HG03520 (cell line): Measurements from ENCODE around the gene PGAP6.
"Not testable (repeated sequence)": the region's sequence is repeated elsewhere in the genome, so short reads cannot be mapped to it uniquely, and the experiment has no call there.

Source experiments
- ATAC-seq: cut with Tn5 transposase; IDR thresholded peaks from one replicate; pipeline ENCODE4 v1.9.1; 2021; ENCODE audit warnings: mild to moderate bottlenecking, moderate library complexity; ENCODE audit not compliant: unreplicated experiment

The PGAP6 gene

DNA sequence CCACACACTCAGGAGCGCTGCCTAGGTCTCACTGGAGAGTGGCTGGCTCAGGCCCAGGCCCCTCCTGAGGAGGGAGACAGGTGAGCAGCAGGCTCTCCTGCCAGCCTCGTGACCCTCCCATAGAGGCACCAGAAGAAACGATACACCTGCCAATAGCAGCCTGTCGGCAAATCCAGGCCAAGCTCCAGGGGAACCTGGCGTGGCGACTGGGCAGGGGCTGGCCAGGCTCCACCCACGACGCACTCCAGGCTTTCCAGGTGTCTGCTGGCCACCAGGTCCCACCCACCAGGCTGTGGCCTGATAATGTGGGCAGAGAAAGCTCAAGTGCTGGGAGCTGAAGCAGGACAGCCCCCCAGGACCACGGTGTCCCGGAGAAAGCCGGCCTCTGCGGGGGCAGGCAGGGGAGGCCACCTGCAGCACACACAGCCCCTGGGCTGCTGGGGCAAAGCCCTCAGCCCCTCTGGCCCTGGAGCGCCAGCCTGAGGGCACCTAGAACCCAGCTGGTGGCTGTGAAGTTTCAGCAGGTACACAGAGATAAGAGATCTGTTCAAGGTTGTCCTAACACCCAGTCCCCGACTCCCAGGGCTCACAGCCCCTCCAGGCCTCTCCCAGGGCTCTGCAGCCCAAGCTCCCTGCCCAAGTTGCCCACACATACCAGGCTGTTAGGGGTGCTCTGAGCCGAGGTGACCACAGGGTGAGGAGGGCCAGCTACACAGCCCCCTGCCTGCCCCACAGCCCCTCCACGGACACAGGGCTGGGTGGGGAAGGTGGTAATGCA lies 2.4 kb downstream of the PGAP6 start:
- ATAC-seq: no peak

DNA sequence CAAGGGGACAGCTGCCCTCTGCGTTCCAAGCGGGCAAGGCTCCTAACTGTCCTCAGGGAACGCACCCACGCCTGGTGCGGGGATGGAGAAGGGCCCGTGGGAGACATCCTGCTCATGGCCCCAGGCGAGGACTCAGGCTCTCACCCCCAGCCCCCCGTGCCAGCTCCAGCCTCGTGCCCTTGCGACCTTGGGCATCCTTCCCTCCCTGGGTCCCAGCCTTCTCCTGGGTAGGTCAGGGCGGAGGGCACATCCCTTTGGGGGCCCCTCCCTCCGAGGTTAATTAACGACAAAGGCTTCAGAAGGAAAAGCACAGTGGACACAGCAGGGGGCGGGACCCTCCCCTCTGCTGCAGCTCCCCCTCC lies 3.0 kb downstream of the PGAP6 start:
- ATAC-seq: no peak

DNA sequence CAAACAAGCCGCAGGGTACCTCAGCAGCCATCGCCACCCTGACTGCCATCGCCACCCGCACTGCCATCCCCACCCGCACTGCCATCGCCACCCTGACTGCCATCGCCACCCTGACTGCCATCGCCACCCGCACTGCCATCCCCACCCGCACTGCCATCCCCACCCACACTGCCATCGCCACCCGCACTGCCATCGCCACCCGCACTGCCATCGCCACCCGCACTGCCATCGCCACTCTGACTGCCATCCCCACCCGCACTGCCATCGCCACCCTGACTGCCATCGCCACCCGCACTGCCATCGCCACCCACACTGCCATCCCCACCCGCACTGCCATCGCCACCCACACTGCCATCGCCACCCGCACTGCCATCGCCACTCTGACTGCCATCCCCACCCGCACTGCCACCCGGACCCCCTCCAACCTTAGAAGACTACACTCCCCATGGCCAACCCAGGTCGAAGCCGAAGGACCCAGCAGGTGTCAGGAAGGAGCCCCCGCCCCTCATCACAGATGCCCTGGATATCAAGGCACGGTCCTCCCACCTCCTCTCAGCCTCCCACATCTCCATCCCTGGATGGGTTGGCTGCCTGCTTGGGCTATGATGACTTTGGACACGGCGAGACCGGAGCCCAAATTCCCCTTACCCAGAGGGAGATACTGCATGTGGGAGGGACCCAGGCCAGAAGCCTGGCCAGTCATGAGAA lies 3.5 kb downstream of the PGAP6 start:
- not testable (repeated sequence) for ATAC-seq

- no peak for ATAC-seq
Observed at GRCh38 chr16:377419-377951, 4.3 kb downstream of the PGAP6 start.

- no peak for ATAC-seq
Observed at GRCh38 chr16:376817-377418, 4.9 kb downstream of the PGAP6 start.

DNA sequence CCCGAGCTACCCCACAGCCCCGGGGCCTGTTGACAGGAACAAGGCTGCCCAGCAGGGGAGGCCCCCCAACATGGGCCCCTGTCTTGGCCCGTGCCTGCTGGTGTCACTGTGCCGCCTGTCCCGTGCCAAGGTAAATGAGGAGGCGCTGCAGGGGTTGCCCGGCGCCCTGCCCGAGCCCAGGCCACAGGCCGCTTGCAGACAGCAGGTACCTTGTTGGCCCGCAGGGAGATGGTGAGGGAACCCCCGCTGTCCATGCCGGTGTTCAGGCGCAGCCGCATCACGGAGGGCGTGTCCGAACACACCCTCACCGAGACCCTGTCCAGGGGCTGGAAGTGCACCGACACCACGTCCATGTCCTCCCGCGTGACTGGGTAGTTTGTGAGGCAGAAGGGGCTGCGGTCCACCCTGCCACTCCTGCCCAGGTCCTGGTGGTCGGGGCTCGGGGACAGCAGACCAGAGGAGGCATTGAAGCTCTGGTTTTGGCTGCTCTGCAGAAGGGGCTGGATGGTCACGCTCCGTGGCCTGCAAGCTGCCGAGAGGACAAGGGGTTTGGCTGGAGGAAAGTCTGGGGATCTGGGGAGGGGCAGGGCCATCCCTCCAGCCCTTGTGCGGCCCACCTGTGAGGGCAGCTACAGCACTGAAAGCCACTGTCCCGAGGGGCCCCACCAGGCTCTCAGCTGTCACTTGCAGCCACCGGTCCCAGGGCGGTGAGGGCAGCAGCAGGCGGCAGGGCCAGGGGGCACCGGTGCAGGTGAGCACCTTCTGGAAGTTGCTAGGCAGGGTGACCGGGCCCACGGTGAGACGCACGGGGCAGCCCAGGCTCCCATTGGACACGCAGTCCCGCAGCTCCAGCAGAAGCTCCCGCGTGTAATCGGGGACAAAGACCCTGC lies 5.6 kb downstream of the PGAP6 start:
- ATAC-seq: no peak

- ATAC-seq: no peak
Observed at GRCh38 chr16:375212-375611, 6.6 kb downstream of the PGAP6 start.

- ATAC-seq: no peak
Observed at GRCh38 chr16:374616-374926, 7.2 kb downstream of the PGAP6 start.

GRCh38 chr16:373848-374615 lies 7.7 kb downstream of the PGAP6 start:
- no peak for ATAC-seq

- ATAC-seq: no peak
Observed at GRCh38 chr16:373020-373598, 8.7 kb downstream of the PGAP6 start.

GRCh38 chr16:372302-372983 lies 9.3 kb downstream of the PGAP6 start:
- ATAC-seq: no peak

DNA sequence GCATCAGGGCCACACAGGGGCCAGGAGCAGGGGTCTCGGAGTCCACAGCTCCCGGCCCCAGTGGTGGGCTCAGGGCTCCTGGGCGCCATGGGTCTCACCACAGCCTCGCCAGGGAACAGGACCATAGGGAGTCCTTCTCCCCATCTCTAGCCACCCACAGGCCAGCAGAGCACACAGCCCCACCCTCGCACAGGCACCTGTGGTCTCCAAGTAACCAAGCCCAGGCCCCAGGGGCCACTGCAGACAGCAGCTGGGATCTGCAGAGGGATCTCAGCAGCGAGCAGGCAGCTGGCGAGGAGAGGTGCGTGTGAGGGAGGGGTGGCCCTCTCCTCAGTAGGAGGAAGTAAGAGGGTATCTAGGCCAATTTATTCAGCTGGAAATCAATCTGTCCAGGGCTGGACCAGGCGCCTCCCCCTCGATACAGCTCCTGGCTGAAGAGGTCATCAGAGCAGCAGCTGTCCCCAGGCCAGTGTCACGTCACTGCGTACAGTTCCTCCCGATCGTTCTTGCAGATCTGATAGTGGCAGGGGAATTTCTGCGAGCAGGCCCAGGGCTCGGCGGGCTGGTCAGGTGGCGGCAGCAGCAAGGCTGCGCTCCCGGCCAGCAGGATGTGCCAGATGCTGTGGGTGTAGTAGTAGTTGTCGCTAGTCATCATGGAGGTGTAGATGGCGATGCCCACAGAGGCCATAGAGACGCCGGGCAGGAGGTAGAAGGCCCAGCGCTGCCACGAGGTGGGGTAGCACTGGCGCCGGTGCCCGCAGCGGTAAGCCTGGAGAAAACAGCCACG lies 10.1 kb downstream of the PGAP6 start:
- no peak for ATAC-seq

- no peak for ATAC-seq
Observed at GRCh38 chr16:370979-371514, 10.7 kb downstream of the PGAP6 start.

- ATAC-seq: peak; percentile 82
Observed at GRCh38 chr16:370443-370842, 11.3 kb downstream of the PGAP6 start, which contains the start of gene MRPL28. Gene MRPL28 (minus strand): TSS chr16:370538. CDS start chr16:370218, 320 bp downstream.

DNA sequence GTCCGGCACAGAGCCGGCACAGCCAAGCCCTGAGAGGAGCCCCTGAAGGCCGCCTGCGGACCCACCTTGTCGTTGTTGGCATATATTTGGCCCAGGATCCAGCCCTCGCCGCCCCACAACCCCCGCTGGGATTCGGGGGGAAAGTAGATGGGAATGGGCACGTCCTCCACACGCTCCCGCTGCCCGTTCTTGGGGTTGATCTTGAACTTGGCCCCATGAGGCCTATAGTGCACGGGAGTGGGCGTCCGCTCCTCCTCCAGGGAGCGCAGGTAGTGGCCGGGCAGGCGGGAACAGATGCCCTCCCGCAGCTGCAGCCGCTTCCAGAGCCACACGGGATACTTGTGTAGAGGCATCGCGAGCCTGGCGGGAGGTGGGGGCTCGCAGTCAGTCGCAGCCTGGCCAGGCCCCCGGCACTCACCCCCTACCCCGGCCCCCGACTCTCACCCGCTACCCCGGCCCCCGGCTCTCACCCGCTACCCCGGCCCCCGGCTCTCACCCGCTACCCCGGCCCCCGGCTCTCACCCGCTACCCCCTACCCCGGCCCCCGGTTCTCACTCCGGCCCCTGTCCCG lies 11.8 kb downstream of the PGAP6 start:
- ATAC-seq: no peak

GRCh38 chr16:369275-369865 lies 12.4 kb downstream of the PGAP6 start:
- ATAC-seq: no peak

DNA sequence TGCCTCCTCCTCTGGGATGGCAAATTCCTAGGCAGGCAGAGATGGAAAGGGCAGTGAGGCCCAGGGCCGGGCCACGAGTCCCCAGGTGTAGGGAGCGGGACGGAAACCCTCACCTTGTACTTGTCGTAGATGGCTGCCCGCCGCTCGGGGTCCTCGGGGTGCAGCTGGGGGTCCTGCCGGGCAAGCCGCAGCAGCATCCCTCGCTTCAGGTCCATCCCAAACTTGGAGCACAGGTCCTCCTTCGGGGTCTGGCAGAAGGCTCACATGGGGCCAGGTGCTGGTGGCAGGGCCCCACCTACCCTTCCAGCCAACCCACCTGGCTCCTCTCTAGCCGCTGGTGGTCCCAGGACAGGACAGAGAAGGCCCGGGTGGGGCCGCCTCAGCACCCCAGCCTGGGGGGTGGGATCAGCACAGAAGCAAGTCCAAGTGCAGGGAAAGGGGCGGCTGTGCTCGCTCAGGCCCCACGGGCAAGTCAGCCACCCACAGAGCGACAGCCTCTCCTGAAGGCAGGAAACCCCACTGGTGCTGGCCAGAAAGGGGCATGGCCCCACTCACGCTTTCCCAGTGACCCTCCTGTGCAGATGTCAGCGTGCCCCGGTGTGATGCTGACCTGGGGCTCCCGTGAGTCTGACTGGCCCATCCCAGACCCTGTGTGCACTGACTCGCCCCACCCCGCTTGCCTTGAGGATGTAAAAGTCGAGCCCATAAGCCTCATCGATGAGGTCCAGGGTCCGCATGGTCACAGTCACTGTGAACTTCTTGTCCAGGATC lies 13.2 kb downstream of the PGAP6 start:
- no peak for ATAC-seq
